ENCODE measurements around the gene KCNJ2.

The KCNJ2 gene

GRCh38 chr17:70181376-70181775 is 12.0 kb downstream of the KCNJ2 start:
- no peak for DNase-seq (ENCODE audit: low read depth in 1 of 2, low spot score in 1 of 2)
- no peak overlapping the region for H3K27ac ChIP-seq (replicated peaks)
- no peak for TF ChIP-seq SPI1 (IDR thresholded peaks at IDR 0.05; ENCODE audit: borderline replicate concordance, low read depth)
- TF ChIP-seq CTCF (IDR thresholded peaks at IDR 0.05; ENCODE audit: insufficient read depth, low read length) = no peak
- H3K27me3 ChIP-seq (ENCODE audit: insufficient read depth, poor library complexity, severe bottlenecking) = no peaks in the 10 kb centered on the region
- no peak overlapping the region for H3K4me3 ChIP-seq (replicated peaks; ENCODE audit: insufficient read depth, low read length)

GRCh38 chr17:70181866-70182265 is 12.5 kb downstream of the KCNJ2 start:
- TF ChIP-seq CTCF (IDR thresholded peaks at IDR 0.05; ENCODE audit: insufficient read depth, low read length) (no peak), POLR2AphosphoS5 (IDR thresholded peaks at IDR 0.05; ENCODE audit: low read depth) (no peak), SPI1 (IDR thresholded peaks at IDR 0.05; ENCODE audit: borderline replicate concordance, low read depth) (no peak), GABPA (IDR thresholded peaks at IDR 0.05; ENCODE audit: low read depth) (no peak), REST (IDR thresholded peaks at IDR 0.05; ENCODE audit: insufficient replicate concordance, low read depth) (no peak)
- no peak overlapping the region for H3K27ac ChIP-seq (replicated peaks)
- DNase-seq (ENCODE audit: low read depth in 1 of 2, low spot score in 1 of 2) = no peak
- H3K4me3 ChIP-seq (replicated peaks; ENCODE audit: insufficient read depth, low read length) = no peak overlapping the region
- no peaks in the 10 kb centered on the region for H3K27me3 ChIP-seq (ENCODE audit: insufficient read depth, poor library complexity, severe bottlenecking)

GRCh38 chr17:70183508-70183907 is 14.2 kb downstream of the KCNJ2 start:
- H3K4me3 ChIP-seq (replicated peaks; ENCODE audit: insufficient read depth, low read length) = no peak overlapping the region
- no peak overlapping the region for H3K27ac ChIP-seq (replicated peaks)
- no peak for TF ChIP-seq POLR2AphosphoS5 (IDR thresholded peaks at IDR 0.05; ENCODE audit: low read depth)
- TF ChIP-seq CTCF (IDR thresholded peaks at IDR 0.05; ENCODE audit: insufficient read depth, low read length) = no peak
- TF ChIP-seq GABPA (IDR thresholded peaks at IDR 0.05; ENCODE audit: low read depth) = no peak
- no peak for TF ChIP-seq SPI1 (IDR thresholded peaks at IDR 0.05; ENCODE audit: borderline replicate concordance, low read depth)
- no peak for TF ChIP-seq REST (IDR thresholded peaks at IDR 0.05; ENCODE audit: insufficient replicate concordance, low read depth)
- no peak for DNase-seq (ENCODE audit: low read depth in 1 of 2, low spot score in 1 of 2)
- no peaks in the 10 kb centered on the region for H3K27me3 ChIP-seq (ENCODE audit: insufficient read depth, poor library complexity, severe bottlenecking)

GRCh38 chr17:70184207-70184606 is 14.9 kb downstream of the KCNJ2 start:
- DNase-seq (ENCODE audit: low read depth in 1 of 2, low spot score in 1 of 2) = no peak
- H3K27ac ChIP-seq (replicated peaks) = no peak overlapping the region
- H3K27me3 ChIP-seq (ENCODE audit: insufficient read depth, poor library complexity, severe bottlenecking) = no peaks in the 10 kb centered on the region
- H3K4me3 ChIP-seq (replicated peaks; ENCODE audit: insufficient read depth, low read length) = no peak overlapping the region
- TF ChIP-seq CTCF (IDR thresholded peaks at IDR 0.05; ENCODE audit: insufficient read depth, low read length) (no peak), REST (IDR thresholded peaks at IDR 0.05; ENCODE audit: insufficient replicate concordance, low read depth) (no peak), SPI1 (IDR thresholded peaks at IDR 0.05; ENCODE audit: borderline replicate concordance, low read depth) (no peak), POLR2AphosphoS5 (IDR thresholded peaks at IDR 0.05; ENCODE audit: low read depth) (no peak), GABPA (IDR thresholded peaks at IDR 0.05; ENCODE audit: low read depth) (no peak)
